ENCODE data around the gene NRF1. TPM values are rescaled to one million over a fixed set of nuclear protein-coding genes. Genes with fewer than 3 reads are reported as not detected.
"Not testable (repeated sequence)": the region's sequence is repeated elsewhere in the genome, so short reads cannot be mapped to it uniquely, and the experiment has no call there.

Gene NRF1
- polyA plus RNA-seq, 2 donors = 4.7 to 5.7 TPM

GRCh38 chr7:129671266-129671665 is 59.7 kb downstream of the NRF1 start:
- Histone ChIP-seq H3K27me3 (ENCODE audit: control insufficient read depth in 1 of 2, insufficient read depth in 2 of 2, low read length in 2 of 2) (no peaks in the 10 kb centered on the region), H3K9me3 (ENCODE audit: control insufficient read depth in 2 of 2, insufficient read depth in 1 of 2, low read depth in 1 of 2, low read length in 1 of 2) (no peaks in the 10 kb centered on the region), H3K4me1 (ENCODE audit: control insufficient read depth in 2 of 2, insufficient read depth in 2 of 2, low read length in 1 of 2) (no peaks in the 10 kb centered on the region), H3K4me3 (ENCODE audit: low read depth in 1 of 2, low read length in 2 of 2) (no peak overlapping the region), H3K27ac (ENCODE audit: low read depth in 2 of 2, low read length in 1 of 2) (no peak overlapping the region), H3K36me3 (ENCODE audit: control insufficient read depth in 2 of 2, insufficient read depth in 2 of 2, low read length in 1 of 2) (peaks cover 2% of the 10 kb centered on the region in 2 donors)
- WGBS, 2 donors = 80 to 81% methylated on average over 9 of the region's 9 CpGs

DNA sequence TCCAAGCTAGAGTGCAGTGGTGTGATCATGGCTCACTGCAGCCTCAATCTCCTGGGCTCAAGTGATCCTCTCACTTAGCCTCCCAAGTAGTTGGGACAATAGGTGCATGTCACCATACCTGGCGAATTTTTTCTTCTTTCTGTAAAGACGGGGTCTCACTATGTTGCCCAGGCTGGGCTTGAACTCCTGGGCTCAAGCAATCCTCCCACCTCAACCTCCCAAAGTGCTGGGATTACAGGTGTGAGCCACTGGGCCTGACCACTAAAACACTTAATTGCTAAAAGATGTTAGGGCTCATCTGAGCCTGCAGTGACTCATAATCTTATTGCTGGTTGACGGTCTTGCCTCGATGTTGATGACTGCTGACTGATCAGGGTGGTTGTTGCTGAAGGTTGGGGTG is 63.0 kb downstream of the NRF1 start:
- H3K27ac ChIP-seq (ENCODE audit: low read depth in 2 of 2, low read length in 1 of 2); H3K4me1 ChIP-seq (ENCODE audit: control insufficient read depth in 2 of 2, insufficient read depth in 2 of 2, low read length in 1 of 2); H3K9me3 ChIP-seq (ENCODE audit: control insufficient read depth in 2 of 2, insufficient read depth in 1 of 2, low read depth in 1 of 2, low read length in 1 of 2); H3K4me3 ChIP-seq (ENCODE audit: low read depth in 1 of 2, low read length in 2 of 2); H3K36me3 ChIP-seq (ENCODE audit: control insufficient read depth in 2 of 2, insufficient read depth in 2 of 2, low read length in 1 of 2); H3K27me3 ChIP-seq (ENCODE audit: control insufficient read depth in 1 of 2, insufficient read depth in 2 of 2, low read length in 2 of 2): not testable (repeated sequence)
- WGBS, 2 donors = 96 to 97% methylated on average over 4 of the region's 4 CpGs

GRCh38 chr7:129675521-129675920 is 64.0 kb downstream of the NRF1 start:
- WGBS, 2 donors = 98 to 99% methylated on average over 2 of the region's 2 CpGs
- Histone ChIP-seq H3K27ac (ENCODE audit: low read depth in 2 of 2, low read length in 1 of 2) (no peak overlapping the region), H3K36me3 (ENCODE audit: control insufficient read depth in 2 of 2, insufficient read depth in 2 of 2, low read length in 1 of 2) (peaks cover 2% of the 10 kb centered on the region in 2 donors)

GRCh38 chr7:129676017-129676897 is 64.7 kb downstream of the NRF1 start:
- Histone ChIP-seq H3K27me3 (ENCODE audit: control insufficient read depth in 1 of 2, insufficient read depth in 2 of 2, low read length in 2 of 2) (no peaks in the 10 kb centered on the region), H3K27ac (ENCODE audit: low read depth in 2 of 2, low read length in 1 of 2) (no peak overlapping the region), H3K9me3 (ENCODE audit: control insufficient read depth in 2 of 2, insufficient read depth in 1 of 2, low read depth in 1 of 2, low read length in 1 of 2) (no peaks in the 10 kb centered on the region), H3K4me3 (ENCODE audit: low read depth in 1 of 2, low read length in 2 of 2) (no peak overlapping the region), H3K36me3 (ENCODE audit: control insufficient read depth in 2 of 2, insufficient read depth in 2 of 2, low read length in 1 of 2) (peaks cover 2 to 3% of the 10 kb centered on the region in 2 donors), H3K4me1 (ENCODE audit: control insufficient read depth in 2 of 2, insufficient read depth in 2 of 2, low read length in 1 of 2) (no peaks in the 10 kb centered on the region)
- WGBS, 2 donors = 87 to 96% methylated on average over 7 of the region's 7 CpGs

More at GRCh38 chr7:129675521-129675920, 64.0 kb downstream of the NRF1 start:
- no peaks in the 10 kb centered on the region for H3K27me3 ChIP-seq (ENCODE audit: control insufficient read depth in 1 of 2, insufficient read depth in 2 of 2, low read length in 2 of 2)
- no peaks in the 10 kb centered on the region for H3K9me3 ChIP-seq (ENCODE audit: control insufficient read depth in 2 of 2, insufficient read depth in 1 of 2, low read depth in 1 of 2, low read length in 1 of 2)
- no peak overlapping the region for H3K4me3 ChIP-seq (ENCODE audit: low read depth in 1 of 2, low read length in 2 of 2)
- H3K4me1 ChIP-seq (ENCODE audit: control insufficient read depth in 2 of 2, insufficient read depth in 2 of 2, low read length in 1 of 2) = no peaks in the 10 kb centered on the region

GRCh38 chr7:129677796-129678195 is 66.3 kb downstream of the NRF1 start:
- no peaks in the 10 kb centered on the region for H3K9me3 ChIP-seq (ENCODE audit: control insufficient read depth in 2 of 2, insufficient read depth in 1 of 2, low read depth in 1 of 2, low read length in 1 of 2)
- no peaks in the 10 kb centered on the region for H3K4me1 ChIP-seq (ENCODE audit: control insufficient read depth in 2 of 2, insufficient read depth in 2 of 2, low read length in 1 of 2)
- WGBS, 2 donors = 92 to 96% methylated on average over 4 of the region's 4 CpGs
- peaks cover 2% of the 10 kb centered on the region in 2 donors for H3K36me3 ChIP-seq (ENCODE audit: control insufficient read depth in 2 of 2, insufficient read depth in 2 of 2, low read length in 1 of 2)
- no peaks in the 10 kb centered on the region for H3K27me3 ChIP-seq (ENCODE audit: control insufficient read depth in 1 of 2, insufficient read depth in 2 of 2, low read length in 2 of 2)
- H3K27ac ChIP-seq (ENCODE audit: low read depth in 2 of 2, low read length in 1 of 2) = no peak overlapping the region
- no peak overlapping the region for H3K4me3 ChIP-seq (ENCODE audit: low read depth in 1 of 2, low read length in 2 of 2)

DNA sequence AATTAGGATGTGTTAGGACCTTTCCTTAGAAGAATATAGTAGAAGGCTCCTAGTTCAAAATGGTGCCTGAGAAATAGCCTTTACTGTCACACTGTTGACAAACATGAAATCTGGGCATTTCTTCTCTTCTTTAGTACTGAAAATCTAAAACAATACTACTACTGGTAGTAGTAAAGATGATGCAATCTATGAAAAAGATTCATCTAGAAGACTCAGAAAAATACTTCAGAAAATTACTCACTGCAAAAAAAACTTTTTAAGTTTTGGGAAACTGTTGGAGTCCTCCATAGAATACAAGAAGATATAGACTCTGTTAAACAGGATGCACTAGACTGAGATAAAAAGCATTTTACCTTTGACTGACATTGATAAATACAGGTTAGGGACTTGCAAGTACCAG is 67.1 kb downstream of the NRF1 start:
- no peaks in the 10 kb centered on the region for H3K9me3 ChIP-seq (ENCODE audit: control insufficient read depth in 2 of 2, insufficient read depth in 1 of 2, low read depth in 1 of 2, low read length in 1 of 2)
- peaks cover 2% of the 10 kb centered on the region in 2 donors for H3K36me3 ChIP-seq (ENCODE audit: control insufficient read depth in 2 of 2, insufficient read depth in 2 of 2, low read length in 1 of 2)
- H3K4me3 ChIP-seq (ENCODE audit: low read depth in 1 of 2, low read length in 2 of 2) = no peak overlapping the region
- H3K4me1 ChIP-seq (ENCODE audit: control insufficient read depth in 2 of 2, insufficient read depth in 2 of 2, low read length in 1 of 2) = no peaks in the 10 kb centered on the region
- H3K27ac ChIP-seq (ENCODE audit: low read depth in 2 of 2, low read length in 1 of 2) = no peak overlapping the region
- H3K27me3 ChIP-seq (ENCODE audit: control insufficient read depth in 1 of 2, insufficient read depth in 2 of 2, low read length in 2 of 2) = no peaks in the 10 kb centered on the region

- no peak overlapping the region for H3K27ac ChIP-seq (ENCODE audit: low read depth in 2 of 2, low read length in 1 of 2)
- no peaks in the 10 kb centered on the region for H3K4me1 ChIP-seq (ENCODE audit: control insufficient read depth in 2 of 2, insufficient read depth in 2 of 2, low read length in 1 of 2)
- H3K9me3 ChIP-seq (ENCODE audit: control insufficient read depth in 2 of 2, insufficient read depth in 1 of 2, low read depth in 1 of 2, low read length in 1 of 2) = no peaks in the 10 kb centered on the region
- no peak overlapping the region for H3K4me3 ChIP-seq (ENCODE audit: low read depth in 1 of 2, low read length in 2 of 2)
- no peaks in the 10 kb centered on the region for H3K27me3 ChIP-seq (ENCODE audit: control insufficient read depth in 1 of 2, insufficient read depth in 2 of 2, low read length in 2 of 2)
- 98 to 99% methylated on average over 1 of the region's 1 CpG for WGBS, 2 donors
- H3K36me3 ChIP-seq (ENCODE audit: control insufficient read depth in 2 of 2, insufficient read depth in 2 of 2, low read length in 1 of 2) = peaks cover 2% of the 10 kb centered on the region in 2 donors
Observed at GRCh38 chr7:129680400-129680799, 68.9 kb downstream of the NRF1 start.

- Histone ChIP-seq H3K4me1 (ENCODE audit: control insufficient read depth in 2 of 2, insufficient read depth in 2 of 2, low read length in 1 of 2) (no peaks in the 10 kb centered on the region), H3K4me3 (ENCODE audit: low read depth in 1 of 2, low read length in 2 of 2) (no peak overlapping the region), H3K27ac (ENCODE audit: low read depth in 2 of 2, low read length in 1 of 2) (no peak overlapping the region), H3K27me3 (ENCODE audit: control insufficient read depth in 1 of 2, insufficient read depth in 2 of 2, low read length in 2 of 2) (no peaks in the 10 kb centered on the region), H3K9me3 (ENCODE audit: control insufficient read depth in 2 of 2, insufficient read depth in 1 of 2, low read depth in 1 of 2, low read length in 1 of 2) (no peaks in the 10 kb centered on the region), H3K36me3 (ENCODE audit: control insufficient read depth in 2 of 2, insufficient read depth in 2 of 2, low read length in 1 of 2) (peaks cover 0 to 2% of the 10 kb centered on the region in 2 donors)
- WGBS, 2 donors = 95 to 98% methylated on average over 1 of the region's 1 CpG
Observed at GRCh38 chr7:129684777-129685176, 73.3 kb downstream of the NRF1 start.

DNA sequence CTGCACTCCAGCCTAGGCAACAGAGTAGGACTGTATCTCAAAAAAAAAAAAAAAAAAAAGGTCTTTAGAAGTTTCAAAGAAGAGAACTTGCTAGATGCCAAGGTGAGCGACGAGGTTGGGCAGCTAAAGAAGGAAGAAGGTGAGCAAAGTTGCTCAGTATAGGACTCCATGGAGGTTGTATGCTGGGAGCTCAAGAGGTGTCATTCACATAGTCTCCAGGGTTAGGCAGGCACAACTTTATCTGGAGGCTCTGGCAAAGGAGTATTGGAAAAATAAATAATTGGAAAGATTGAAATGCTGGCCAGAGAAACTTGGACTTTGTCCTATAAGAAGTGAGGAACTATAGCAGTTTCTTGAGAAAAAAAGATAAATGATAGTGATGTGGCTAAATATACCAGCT is 74.5 kb downstream of the NRF1 start:
- Histone ChIP-seq H3K9me3 (ENCODE audit: control insufficient read depth in 2 of 2, insufficient read depth in 1 of 2, low read depth in 1 of 2, low read length in 1 of 2) (no peaks in the 10 kb centered on the region), H3K36me3 (ENCODE audit: control insufficient read depth in 2 of 2, insufficient read depth in 2 of 2, low read length in 1 of 2) (no peaks in the 10 kb centered on the region), H3K27ac (ENCODE audit: low read depth in 2 of 2, low read length in 1 of 2) (no peak overlapping the region), H3K4me1 (ENCODE audit: control insufficient read depth in 2 of 2, insufficient read depth in 2 of 2, low read length in 1 of 2) (no peaks in the 10 kb centered on the region), H3K27me3 (ENCODE audit: control insufficient read depth in 1 of 2, insufficient read depth in 2 of 2, low read length in 2 of 2) (no peaks in the 10 kb centered on the region), H3K4me3 (ENCODE audit: low read depth in 1 of 2, low read length in 2 of 2) (no peak overlapping the region)
- WGBS, 2 donors = 93 to 95% methylated on average over 2 of the region's 2 CpGs

Measured in esophagus (tissue), 2 donors.